Bronchial epithelial cell (primary cell): ENCODE data around the gene ZNF521. TPM values are rescaled to one million over a fixed set of nuclear protein-coding genes. Genes with fewer than 3 reads are reported as not detected.

ENCODE experiments used
- DNase-seq: peaks from one replicate; pipeline ENCODE4 v3.0.0-alpha.2; 2010; ENCODE audit warnings: low read depth
- FAIRE-seq: peaks from 2 replicates; lab custom pipeline; 2011; peaks lifted over from hg19 to GRCh38; lab: Jason Lieb, UNC
- H3K27me3 ChIP-seq: 2 replicates; pipeline ENCODE4 v1.5.1; 2011; ENCODE audit warnings: low read length; ENCODE audit not compliant: control insufficient read depth, insufficient read depth
- H3K36me3 ChIP-seq: 2 replicates; pipeline ENCODE4 v1.5.1; 2011; ENCODE audit warnings: low read length; ENCODE audit not compliant: control insufficient read depth, insufficient read depth
- H3K4me3 ChIP-seq: 2 replicates; pipeline ENCODE4 v1.5.1; 2011; ENCODE audit warnings: mild to moderate bottlenecking, low read depth, low read length, control low read depth
- total RNA-seq: library from RNA; depleted of rRNA; stranded (reverse); fragments of >200 nt; gene quantifications from 2 replicates; pipeline ENCODE4 v1.2.1, GENCODE V29; 2014
- TF ChIP-seq, protein P1 (sequence below): IDR thresholded peaks from 2 replicates; pipeline ENCODE4 v1.5.1; 2011; ENCODE audit warnings: mild to moderate bottlenecking, moderate library complexity, low read length, control low read depth, inconsistent platforms; ENCODE audit not compliant: insufficient read depth, severe bottlenecking

Gene ZNF521
- total RNA-seq, 1 donor from 2014 or later = 0.53 TPM

DNA sequence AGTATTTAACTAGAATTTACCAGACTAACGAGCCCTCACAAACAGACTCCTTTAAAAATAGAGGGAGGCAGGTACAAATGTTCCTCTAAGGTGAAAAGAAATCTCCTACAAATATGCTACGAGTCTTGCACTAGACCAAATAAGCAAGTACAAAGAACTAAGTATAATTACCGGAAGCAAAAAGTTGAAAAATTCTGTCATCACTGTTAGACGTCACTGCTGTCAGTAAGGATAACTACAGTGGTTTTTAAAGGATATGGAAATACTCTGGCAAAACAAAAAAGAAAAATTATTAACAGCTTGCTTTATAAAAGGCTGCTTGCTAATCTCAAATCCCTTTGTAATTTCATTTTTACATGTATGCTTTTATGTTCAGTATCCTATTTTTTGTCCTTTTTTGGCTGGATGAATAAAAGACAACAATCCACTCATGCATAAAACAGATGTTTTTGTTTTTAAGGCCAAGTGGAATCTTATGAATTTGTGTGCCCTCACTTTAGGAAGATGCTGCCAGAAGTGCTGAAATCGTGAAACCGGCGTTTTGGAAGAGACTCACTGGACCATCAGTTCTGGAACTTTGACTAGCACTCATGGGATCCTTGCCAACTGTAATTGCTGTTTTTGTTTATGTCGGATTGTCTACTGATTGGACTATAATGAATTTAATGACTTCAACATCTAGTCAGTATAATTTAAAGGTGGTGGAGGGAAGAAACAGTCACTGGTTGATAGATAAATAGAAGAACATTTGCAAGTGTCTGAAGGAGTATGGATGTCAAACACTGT is 6.7 kb downstream of the ZNF521 start:
- H3K4me3 ChIP-seq = no peak overlapping the region
- peaks cover 12% of the 10 kb centered on the region for H3K27me3 ChIP-seq
- no peaks in the 10 kb centered on the region for H3K36me3 ChIP-seq
- FAIRE-seq (no peak), DNase-seq (no peak)
- TF ChIP-seq, protein P1, sequence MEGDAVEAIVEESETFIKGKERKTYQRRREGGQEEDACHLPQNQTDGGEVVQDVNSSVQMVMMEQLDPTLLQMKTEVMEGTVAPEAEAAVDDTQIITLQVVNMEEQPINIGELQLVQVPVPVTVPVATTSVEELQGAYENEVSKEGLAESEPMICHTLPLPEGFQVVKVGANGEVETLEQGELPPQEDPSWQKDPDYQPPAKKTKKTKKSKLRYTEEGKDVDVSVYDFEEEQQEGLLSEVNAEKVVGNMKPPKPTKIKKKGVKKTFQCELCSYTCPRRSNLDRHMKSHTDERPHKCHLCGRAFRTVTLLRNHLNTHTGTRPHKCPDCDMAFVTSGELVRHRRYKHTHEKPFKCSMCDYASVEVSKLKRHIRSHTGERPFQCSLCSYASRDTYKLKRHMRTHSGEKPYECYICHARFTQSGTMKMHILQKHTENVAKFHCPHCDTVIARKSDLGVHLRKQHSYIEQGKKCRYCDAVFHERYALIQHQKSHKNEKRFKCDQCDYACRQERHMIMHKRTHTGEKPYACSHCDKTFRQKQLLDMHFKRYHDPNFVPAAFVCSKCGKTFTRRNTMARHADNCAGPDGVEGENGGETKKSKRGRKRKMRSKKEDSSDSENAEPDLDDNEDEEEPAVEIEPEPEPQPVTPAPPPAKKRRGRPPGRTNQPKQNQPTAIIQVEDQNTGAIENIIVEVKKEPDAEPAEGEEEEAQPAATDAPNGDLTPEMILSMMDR = no peak

DNA sequence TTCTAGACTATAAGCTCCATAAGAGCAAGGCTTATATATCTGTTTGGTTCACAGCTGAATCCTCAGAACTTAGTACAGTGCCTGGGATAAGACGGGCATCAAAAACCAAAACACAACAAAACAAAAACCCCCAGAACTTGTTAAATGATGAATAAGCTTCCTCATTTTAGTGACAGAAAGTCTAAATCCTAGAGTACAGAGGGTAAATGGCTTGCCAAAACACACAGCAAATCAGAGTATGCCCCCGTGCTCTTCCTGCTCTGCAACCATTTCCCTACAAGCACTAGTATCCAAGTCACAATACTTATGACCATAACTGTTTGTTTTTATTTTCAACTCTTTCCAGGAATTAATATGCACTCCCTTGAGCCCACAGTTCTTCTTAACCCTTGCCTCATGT is 10.1 kb downstream of the ZNF521 start:
- H3K4me3 ChIP-seq = no peak overlapping the region
- H3K27me3 ChIP-seq = no peaks in the 10 kb centered on the region
- TF ChIP-seq, protein P1 = no peak
- no peaks in the 10 kb centered on the region for H3K36me3 ChIP-seq
- DNase-seq = no peak
- no peak for FAIRE-seq

DNA sequence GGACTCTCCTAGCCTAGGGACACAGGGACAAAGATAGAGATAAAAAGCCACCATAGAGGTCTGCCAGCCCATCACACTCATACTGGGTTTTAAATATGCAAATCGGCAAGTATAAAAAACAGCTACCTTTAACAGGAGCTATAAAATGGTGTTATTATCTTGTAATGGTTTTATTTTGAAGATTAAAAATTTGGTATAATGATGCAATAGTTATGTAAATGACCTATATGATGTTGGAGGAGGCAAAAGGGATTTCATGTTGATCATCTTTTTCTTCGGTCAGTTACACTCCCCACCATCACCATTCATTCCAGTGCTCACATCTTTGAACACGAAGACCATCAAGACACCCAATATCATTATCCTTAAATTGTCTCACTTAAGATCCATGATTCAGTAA is 11.2 kb downstream of the ZNF521 start:
- TF ChIP-seq, protein P1 = no peak
- no peaks in the 10 kb centered on the region for H3K27me3 ChIP-seq
- H3K36me3 ChIP-seq = no peaks in the 10 kb centered on the region
- DNase-seq (no peak), FAIRE-seq (no peak)
- H3K4me3 ChIP-seq = no peak overlapping the region

DNA sequence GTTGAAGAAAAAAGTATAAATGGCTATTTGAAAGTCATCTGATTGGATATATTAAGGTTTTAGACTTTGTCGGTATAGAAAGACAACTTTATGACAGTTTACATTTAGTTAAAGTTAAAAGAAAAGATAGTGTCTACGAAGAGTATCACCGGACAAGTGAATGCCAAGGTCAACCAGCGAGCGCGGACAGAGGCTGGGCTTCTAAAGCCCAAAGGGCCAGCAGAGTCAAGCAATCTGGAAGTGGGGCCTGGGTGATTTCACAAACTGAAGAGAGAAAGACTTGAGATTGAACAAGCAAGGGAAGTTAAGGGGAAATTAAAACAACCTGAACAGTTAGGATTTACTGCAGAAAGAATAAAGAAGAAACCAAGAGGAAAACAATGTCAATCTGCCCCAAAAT is 16.3 kb downstream of the ZNF521 start:
- H3K27me3 ChIP-seq = no peaks in the 10 kb centered on the region
- DNase-seq (no peak), FAIRE-seq (no peak)
- no peak overlapping the region for H3K4me3 ChIP-seq
- H3K36me3 ChIP-seq = no peaks in the 10 kb centered on the region
- TF ChIP-seq, protein P1 = no peak

DNA sequence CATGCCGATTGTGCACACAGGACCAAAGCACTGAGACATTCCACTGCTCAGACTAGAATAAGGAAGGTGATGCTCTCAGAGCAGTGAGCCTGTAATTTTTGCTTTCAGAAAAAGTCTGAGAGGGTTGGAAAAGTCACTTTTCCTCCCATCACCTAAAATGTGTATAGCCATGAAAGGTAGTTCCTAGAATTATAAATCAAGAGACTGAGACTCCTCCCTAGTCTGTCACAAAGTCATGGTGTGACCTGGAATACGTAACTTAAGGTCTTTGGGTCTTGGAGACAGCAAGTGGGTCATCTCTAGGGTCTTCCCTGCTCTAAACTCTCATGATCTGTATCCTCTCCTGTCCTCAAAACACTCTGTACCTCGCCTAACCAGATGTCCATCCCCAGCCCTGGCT is 16.9 kb downstream of the ZNF521 start:
- Histone ChIP-seq H3K36me3 (no peaks in the 10 kb centered on the region), H3K4me3 (no peak overlapping the region)
- no peak for FAIRE-seq

More for the DNA sequence above, 16.9 kb downstream of the ZNF521 start:
- H3K27me3 ChIP-seq = no peaks in the 10 kb centered on the region
- no peak for DNase-seq
- TF ChIP-seq, protein P1 = no peak
